Activated CD4-positive, CD25-positive, alpha-beta regulatory T cell (primary cell): ENCODE measurements around the gene SLC39A5.

Source experiments
- DNase-seq, 4 experiments: peaks; one replicate each; lab custom pipeline; 2025; lab: John Stamatoyannopoulos, UW

Gene SLC39A5

GRCh38 chr12:56213878-56214277, 16.0 kb upstream of the SLC39A5 start:
- DNase-seq, result no peak

GRCh38 chr12:56216461-56216860, 13.4 kb upstream of the SLC39A5 start:
- DNase-seq, result no peak

- DNase-seq, result no peak
Measured at GRCh38 chr12:56219840-56220239, 10.0 kb upstream of the SLC39A5 start.

GRCh38 chr12:56220611-56221231, 9.1 kb upstream of the SLC39A5 start:
- no peak for DNase-seq

GRCh38 chr12:56221232-56221756, 8.6 kb upstream of the SLC39A5 start:
- DNase-seq, result no peak

GRCh38 chr12:56221757-56222530, 7.9 kb upstream of the SLC39A5 start, which contains the start of gene RNF41:
TSS of gene RNF41 (minus strand) at chr12:56221922. CDS start at chr12:56214047, 7,875 bp downstream.
- peak; percentile 73 to 83 (median 80) for DNase-seq

- no peak for DNase-seq
Measured at GRCh38 chr12:56222531-56222895, 7.3 kb upstream of the SLC39A5 start.

DNA sequence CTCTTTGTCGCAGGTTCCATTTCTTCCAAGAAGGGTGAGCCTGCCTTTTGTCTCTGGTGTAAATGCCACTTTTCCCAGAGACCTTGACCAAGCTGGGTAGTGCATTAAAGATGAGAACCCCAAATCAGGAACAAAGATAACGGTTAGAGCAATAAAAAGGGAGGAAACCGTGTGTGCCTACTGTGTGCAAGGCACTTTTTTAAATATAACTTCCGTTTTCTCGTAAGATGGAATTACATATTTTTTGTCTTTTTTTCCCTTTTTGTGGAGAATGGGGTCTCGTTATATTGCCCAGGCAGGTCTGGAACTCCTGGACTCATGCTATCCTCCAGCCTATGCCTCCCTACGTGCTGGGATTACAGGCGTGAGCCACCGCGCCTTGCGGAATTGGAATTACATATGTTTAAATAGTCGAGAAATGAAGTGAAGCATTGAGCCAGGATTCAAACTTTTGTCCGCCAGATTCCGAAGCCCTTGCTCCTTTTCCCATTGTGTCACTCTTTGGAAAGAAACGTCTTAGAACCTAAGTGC, 6.2 kb upstream of the SLC39A5 start:
- no peak for DNase-seq

GRCh38 chr12:56224102-56224701, 5.6 kb upstream of the SLC39A5 start, which contains the start of gene NABP2:
TSS of gene NABP2 (plus strand) at chr12:56224342. CDS start at chr12:56224857, 515 bp downstream.
- DNase-seq, result peak; percentile 74 to 90 (median 82)

- no peak for DNase-seq
Measured at GRCh38 chr12:56224954-56225353, 4.9 kb upstream of the SLC39A5 start.

DNA sequence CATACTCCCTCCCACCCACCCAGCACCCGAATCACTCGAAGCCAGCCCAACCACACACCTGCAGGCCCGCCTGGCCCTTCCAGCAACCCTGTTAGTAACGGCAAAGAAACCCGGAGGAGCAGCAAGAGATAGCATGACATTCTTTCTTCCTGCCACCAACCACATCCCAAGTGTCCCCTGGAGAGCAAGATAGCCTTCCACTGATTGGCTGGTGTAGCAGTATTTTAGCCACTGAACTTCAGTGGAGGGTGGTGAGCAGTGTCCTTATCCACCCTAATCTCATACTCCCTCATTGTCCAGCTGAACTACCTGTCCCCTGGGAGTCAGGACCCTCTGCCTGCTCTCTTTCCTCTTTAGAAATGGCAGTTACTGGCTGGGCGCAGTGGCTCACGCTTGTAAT, 769 bp upstream of the SLC39A5 start:
- no peak for DNase-seq

GRCh38 chr12:56230432-56231183, 757 bp downstream of the SLC39A5 start:
- no peak for DNase-seq

DNA sequence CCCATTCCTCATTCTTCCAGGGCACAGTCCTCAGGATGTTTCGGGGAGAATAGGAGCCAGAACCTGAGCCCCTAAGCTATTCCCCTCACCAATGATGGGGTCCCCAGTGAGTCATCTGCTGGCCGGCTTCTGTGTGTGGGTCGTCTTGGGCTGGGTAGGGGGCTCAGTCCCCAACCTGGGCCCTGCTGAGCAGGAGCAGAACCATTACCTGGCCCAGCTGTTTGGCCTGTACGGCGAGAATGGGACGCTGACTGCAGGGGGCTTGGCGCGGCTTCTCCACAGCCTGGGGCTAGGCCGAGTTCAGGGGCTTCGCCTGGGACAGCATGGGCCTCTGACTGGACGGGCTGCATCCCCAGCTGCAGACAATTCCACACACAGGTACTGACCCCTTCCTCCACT, 1.3 kb downstream of the SLC39A5 start:
- no peak for DNase-seq

GRCh38 chr12:56234746-56235436, 5.0 kb downstream of the SLC39A5 start:
- no peak for DNase-seq

DNA sequence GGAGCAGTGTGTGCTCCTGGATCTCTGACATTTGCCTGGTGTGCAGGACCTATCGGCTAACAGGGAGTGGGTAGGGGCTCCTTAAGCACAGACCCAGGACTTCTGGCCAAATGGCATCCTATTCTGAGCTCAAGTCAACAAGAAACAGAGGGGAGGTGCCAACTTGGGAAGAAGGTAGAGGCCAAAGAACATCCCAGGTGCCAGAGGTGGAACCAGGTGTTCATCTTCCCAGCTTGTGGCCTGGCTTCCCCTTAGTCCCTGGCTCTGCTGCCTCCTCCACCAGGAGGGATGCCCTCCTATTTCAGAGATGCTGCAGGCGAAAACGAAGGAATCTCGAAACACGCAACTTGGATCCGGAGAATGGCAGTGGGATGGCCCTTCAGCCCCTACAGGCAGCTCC, 6.2 kb downstream of the SLC39A5 start:
- no peak for DNase-seq

DNA sequence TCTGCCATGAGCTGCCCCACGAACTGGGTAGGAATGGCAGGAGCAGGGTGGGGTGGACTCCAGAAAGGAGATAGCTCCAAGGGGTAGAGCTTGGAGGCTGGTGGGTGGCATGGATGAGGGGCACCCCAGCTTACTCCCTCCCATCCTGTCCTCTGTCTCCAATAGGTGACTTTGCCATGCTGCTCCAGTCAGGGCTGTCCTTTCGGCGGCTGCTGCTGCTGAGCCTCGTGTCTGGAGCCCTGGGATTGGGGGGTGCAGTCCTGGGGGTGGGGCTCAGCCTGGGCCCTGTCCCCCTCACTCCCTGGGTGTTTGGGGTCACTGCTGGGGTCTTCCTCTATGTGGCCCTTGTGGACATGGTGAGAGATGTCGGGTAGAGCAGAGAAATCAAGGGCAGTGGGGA, 7.1 kb downstream of the SLC39A5 start:
- DNase-seq, result no peak

DNA sequence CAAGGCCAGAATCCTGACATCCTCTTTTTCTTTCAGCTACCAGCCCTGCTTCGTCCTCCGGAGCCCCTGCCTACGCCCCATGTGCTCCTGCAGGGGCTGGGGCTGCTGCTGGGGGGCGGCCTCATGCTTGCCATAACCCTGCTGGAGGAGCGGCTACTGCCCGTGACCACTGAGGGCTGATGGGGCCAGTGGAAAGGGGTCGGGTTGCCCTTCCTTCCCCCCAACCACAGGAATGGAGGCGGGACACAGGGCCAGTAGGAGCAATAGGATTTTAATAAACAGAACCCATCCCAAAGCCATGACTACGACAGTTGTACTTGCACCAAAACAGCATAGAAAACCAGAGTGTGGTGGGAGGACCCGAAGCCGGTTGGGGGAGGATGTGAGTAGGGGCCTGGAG, 7.7 kb downstream of the SLC39A5 start:
- no peak for DNase-seq

DNA sequence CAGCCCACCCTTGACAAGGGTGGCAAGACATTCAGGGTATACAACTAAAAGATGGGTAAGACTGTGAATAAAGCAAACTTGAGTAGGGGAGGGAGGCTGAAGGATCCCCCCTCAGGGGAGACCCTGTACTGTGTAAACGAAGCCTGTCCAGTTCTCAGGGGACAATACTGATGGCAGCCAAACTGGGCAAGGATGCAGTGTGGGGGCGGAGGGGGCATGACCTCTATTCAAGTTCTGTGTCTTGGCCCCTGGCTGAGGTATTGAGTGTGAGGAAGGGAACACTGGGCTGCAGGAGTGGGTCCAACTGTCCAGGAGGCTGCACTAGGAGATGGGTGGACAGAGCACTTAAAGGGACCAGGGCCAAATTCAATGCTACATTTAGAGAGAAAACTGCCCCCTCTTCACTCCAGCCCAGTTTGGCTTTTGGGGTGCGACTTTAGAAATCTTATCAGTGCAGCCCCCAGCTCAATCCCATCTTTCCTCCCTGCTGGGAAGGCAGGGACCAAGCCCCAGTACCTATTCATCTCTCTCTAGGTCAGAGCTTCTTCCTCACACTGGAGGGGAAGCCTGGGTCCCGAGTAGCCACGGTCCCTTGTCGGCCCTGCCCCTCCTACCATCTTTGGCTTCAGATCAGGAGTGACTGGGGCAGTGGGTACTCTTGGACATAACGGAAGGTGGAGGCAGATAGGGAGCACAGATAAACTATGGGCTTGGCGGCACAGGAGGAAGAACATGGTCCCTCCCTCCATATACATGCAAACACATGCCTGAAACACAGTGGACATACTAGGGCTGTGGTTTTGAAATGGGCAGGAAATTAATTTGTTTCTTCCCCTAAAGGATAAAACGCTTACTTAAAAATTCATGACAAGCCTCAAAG, 11.8 kb downstream of the SLC39A5 start:
- DNase-seq, result no peak

DNA sequence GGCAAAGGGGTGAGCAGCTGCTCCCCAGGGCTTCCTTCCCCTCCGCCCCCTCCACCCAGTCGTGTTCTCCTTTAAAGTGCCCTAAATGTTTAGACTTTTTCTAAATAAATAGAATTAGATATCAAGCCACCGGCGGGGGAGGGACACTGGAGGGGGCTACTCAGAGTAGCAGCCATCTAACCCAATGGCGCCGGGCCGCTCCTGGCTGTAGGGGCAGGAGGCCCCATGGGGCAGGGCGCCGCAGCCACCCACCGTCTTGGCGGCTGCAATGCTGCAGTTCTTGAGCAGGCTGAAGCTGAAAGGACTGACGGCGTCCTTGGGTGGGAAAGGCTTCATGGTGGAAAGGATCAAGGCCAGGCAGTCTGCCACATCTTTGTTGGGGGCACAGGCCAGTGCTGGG, 13.1 kb downstream of the SLC39A5 start:
- DNase-seq, result no peak

DNA sequence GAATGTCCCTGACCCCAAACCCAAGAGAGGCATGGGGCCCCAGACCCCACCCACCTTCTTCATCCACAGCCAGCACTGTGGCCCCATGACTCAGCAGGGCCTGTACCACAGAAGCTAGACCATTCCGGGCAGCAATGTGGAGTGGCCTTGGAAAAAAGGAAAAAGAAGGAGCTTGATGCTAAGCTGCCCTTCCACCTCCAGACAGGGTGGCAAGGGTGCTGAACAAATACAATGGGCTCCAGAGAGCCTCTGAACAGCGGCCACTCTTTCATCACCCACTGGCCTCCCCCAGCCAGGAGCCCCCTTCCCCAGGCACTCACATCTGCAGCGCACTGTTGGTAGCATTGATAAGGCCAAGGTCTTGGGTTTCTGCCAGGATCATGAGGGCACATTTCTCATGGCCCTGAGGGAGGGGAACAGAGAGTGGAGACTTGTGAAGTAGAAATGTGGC, 13.9 kb downstream of the SLC39A5 start:
- DNase-seq, result no peak
